Endothelial cell of umbilical vein (primary cell): ENCODE results near the gene MED12L. TPM values are rescaled to one million over a fixed set of nuclear protein-coding genes. Genes with fewer than 3 reads are reported as not detected.
"Not testable (repeated sequence)": the region's sequence is repeated elsewhere in the genome, so short reads cannot be mapped to it uniquely, and the experiment has no call there.

Experiments
- BruUV-seq: library from RNA; stranded (reverse); fragments of 400-500 nt; replicated peaks from 2 replicates; lab custom pipeline; 2021; lab: Mats Ljungman, UMichigan
- CTCF ChIA-PET: fragments of 300-600, 350-600 bp; sonication (Branson Sonifier 250); formaldehyde crosslinking; loops from one replicate; lab custom pipeline; 2021; ENCODE audit warnings: antibody characterized with exemption, inconsistent platforms; lab: Charles Lee
- POLR2A ChIA-PET: fragments of 300-600, 350-600 bp; sonication (Branson Sonifier 250); formaldehyde crosslinking; loops from one replicate; lab custom pipeline; 2021; ENCODE audit warnings: antibody characterized with exemption, inconsistent platforms; lab: Charles Lee
- DNase-seq: peaks from one replicate; pipeline ENCODE4 v3.0.0-alpha.2; 2011; ENCODE audit warnings: low read depth, low spot score
- FAIRE-seq: peaks from 2 replicates; lab custom pipeline; 2011; peaks lifted over from hg19 to GRCh38; lab: Jason Lieb, UNC
- H2AFZ ChIP-seq: 2 replicates; pipeline ENCODE4 v1.6.0; 2012; ENCODE audit warnings: low read depth, low read length, control low read depth, inconsistent platforms
- H3K27ac ChIP-seq: 2 replicates; pipeline ENCODE4 v1.5.1; 2011; ENCODE audit warnings: low read depth, mild to moderate bottlenecking, control low read depth, low read length, moderate library complexity; ENCODE audit not compliant: insufficient read depth
- H3K27me3 ChIP-seq, 2 experiments: 2 replicates each; pipeline versions ENCODE4 v1.6.0 to v1.6.1; 2011; ENCODE audit warnings: low read length in 2 of 2, mixed read lengths in 1 of 2; ENCODE audit not compliant: control insufficient read depth in 2 of 2, insufficient read depth in 2 of 2
- H3K36me3 ChIP-seq, 2 experiments: 2 replicates in 1 of 2; 3 replicates in 1 of 2; pipeline ENCODE4 v1.5.1; 2011; ENCODE audit warnings: low read length in 2 of 2, mild to moderate bottlenecking in 1 of 2, moderate library complexity in 1 of 2; ENCODE audit not compliant: control insufficient read depth in 2 of 2, insufficient read depth in 2 of 2; ENCODE audit errors: extremely low read depth in 1 of 2
- H3K4me1 ChIP-seq: 3 replicates; pipeline ENCODE4 v1.5.1; 2011; ENCODE audit warnings: mild to moderate bottlenecking, low read length; ENCODE audit not compliant: control insufficient read depth, insufficient read depth; ENCODE audit errors: extremely low read depth
- H3K4me2 ChIP-seq: 2 replicates; pipeline ENCODE4 v1.6.1; 2011; ENCODE audit warnings: low read length, control low read depth, mixed read lengths; ENCODE audit not compliant: insufficient read depth
- H3K4me3 ChIP-seq, 3 experiments: fragments of 200-600 bp in 1 of 3; sonication (generic), shearing (Covaris generic) in 1 of 3; replicated peaks in 1 of 3; 2 replicates each; pipeline ENCODE4 v1.5.1; 2011 to 2016; ENCODE audit warnings: control low read depth in 3 of 3, low read length in 3 of 3, mild to moderate bottlenecking in 2 of 3, inconsistent platforms in 1 of 3, low read depth in 1 of 3, moderate library complexity in 1 of 3; ENCODE audit not compliant: insufficient read depth in 1 of 3
- H3K79me2 ChIP-seq: 2 replicates; pipeline ENCODE4 v1.6.0; 2012; ENCODE audit warnings: low read length, inconsistent platforms; ENCODE audit not compliant: control insufficient read depth, insufficient read depth
- H3K9ac ChIP-seq: replicated peaks from 2 replicates; pipeline ENCODE3; 2011; ENCODE audit warnings: low read length, control low read depth; ENCODE audit not compliant: insufficient read depth; ENCODE audit errors: extremely low read depth
- H3K9me1 ChIP-seq: replicated peaks from 3 replicates; pipeline ENCODE4 v1.6.0; 2011; ENCODE audit warnings: mild to moderate bottlenecking, low read length; ENCODE audit not compliant: control insufficient read depth, insufficient read depth; ENCODE audit errors: extremely low read depth
- H3K9me3 ChIP-seq: replicated peaks from 2 replicates; pipeline ENCODE4 v1.5.1; 2012; ENCODE audit warnings: low read length, inconsistent platforms; ENCODE audit not compliant: control insufficient read depth, insufficient read depth
- H4K20me1 ChIP-seq: replicated peaks from 2 replicates; pipeline ENCODE3; 2011; ENCODE audit warnings: mild to moderate bottlenecking, low read length; ENCODE audit not compliant: control insufficient read depth, insufficient read depth; ENCODE audit errors: extremely low read depth
- CTCF ChIP-seq, 2 donors: IDR thresholded peaks; 1 replicate in 1 of 2; 2 replicates in 1 of 2; pipeline ENCODE4 v1.5.1; 2011; ENCODE audit warnings: low read length in 2 of 2, mild to moderate bottlenecking in 2 of 2, moderate library complexity in 2 of 2, control low read depth in 1 of 2, inconsistent platforms in 1 of 2, low read depth in 1 of 2; ENCODE audit not compliant: insufficient read depth in 1 of 2; ENCODE audit errors: extremely low read depth in 1 of 2
- EZH2 ChIP-seq: IDR thresholded peaks from 2 replicates; pipeline ENCODE4 v1.6.1; 2012; ENCODE audit warnings: borderline replicate concordance, low read depth, mild to moderate bottlenecking, moderate library complexity, low read length, inconsistent platforms; ENCODE audit not compliant: severe bottlenecking
- FOS ChIP-seq: IDR thresholded peaks from 2 replicates; pipeline ENCODE4 v1.6.1; 2011; ENCODE audit warnings: mild to moderate bottlenecking, low read length, moderate library complexity, borderline replicate concordance; ENCODE audit not compliant: insufficient read depth
- GATA2 ChIP-seq: IDR thresholded peaks from 2 replicates; pipeline ENCODE4 v1.7.0; 2011; ENCODE audit warnings: low read depth, mild to moderate bottlenecking, moderate library complexity, mixed read lengths, low read length; ENCODE audit not compliant: insufficient read length, insufficient read depth
- JUN ChIP-seq: IDR thresholded peaks from 2 replicates; pipeline ENCODE4 v1.6.1; 2011; ENCODE audit warnings: borderline replicate concordance, low read depth; ENCODE audit not compliant: insufficient read length, insufficient read depth
- MAX ChIP-seq: IDR thresholded peaks from 2 replicates; pipeline ENCODE4 v1.6.1; 2011; ENCODE audit not compliant: insufficient read depth, insufficient read length
- MYC ChIP-seq: IDR thresholded peaks from one replicate; pipeline ENCODE4 v1.6.1; 2011; ENCODE audit warnings: mild to moderate bottlenecking, low read depth, low read length
- POLR2A ChIP-seq: IDR thresholded peaks from 2 replicates; pipeline ENCODE4 v1.6.1; 2012; ENCODE audit warnings: low read depth, mild to moderate bottlenecking, control low read depth, low read length
- POLR2AphosphoS5 ChIP-seq: IDR thresholded peaks from 2 replicates; pipeline ENCODE4 v1.6.1; 2012; ENCODE audit warnings: low read depth, mild to moderate bottlenecking, control low read depth, low read length, moderate library complexity; ENCODE audit not compliant: insufficient read depth
- dilution Hi-C: fragments of 300-500 bp; cut with MboI; formaldehyde crosslinking; loops from one replicate; pipeline ENCODE4 v1.15.0; 2019; ENCODE audit warnings: low sequenced_read_pairs; ENCODE audit not compliant: extremely low pct_ligation_motif_present
- intact Hi-C: fragments of 100-400 bp; cut with micrococcal nuclease; formaldehyde crosslinking; loops from one replicate; pipeline ENCODE4 v1.10.0; 2022
- polyA plus RNA-seq, 4 experiments: library from polyadenylated mRNA; depleted of rRNA in 3 of 4; stranded (reverse) in 3 of 4; unstranded in 1 of 4; fragments of >200 nt; gene quantifications; 2 replicates each; pipeline versions ENCODE4 v1.2.1 to v1.2.3, GENCODE V29; 2011 to 2012; ENCODE audit warnings: missing spikeins in 1 of 4
- total RNA-seq: library from RNA; stranded (reverse); gene quantifications from 2 replicates; pipeline ENCODE4 v1.2.3, GENCODE V29; 2021

Gene MED12L
- total and polyA plus RNA-seq, 2 donors (not counting 3 experiments of a cell fraction or from before 2014, with no cell fraction given), result 0.03 to 0.27 TPM

GRCh38 chr3:151169262-151169947 is 83.9 kb downstream of the MED12L start:
- no peak overlapping the region for H3K27ac ChIP-seq
- H3K36me3 ChIP-seq, result no peaks in the 10 kb centered on the region
- ChIA-PET CTCF (interaction anchor here (0.7 to 3.6 kb wide), 13 partner anchors 10 to 448 kb away, joined by 3 to 98 read pairs (median 8); partner anchors contain the start of gene P2RY14), POLR2A (no interaction called here)
- H3K9ac ChIP-seq, result no peak overlapping the region
- no peaks in the 10 kb centered on the region for H3K27me3 ChIP-seq
- no peak overlapping the region for H3K4me3 ChIP-seq
- TF ChIP-seq POLR2AphosphoS5 (no peak), EZH2 (no peak), MYC (no peak), POLR2A (no peak), CTCF (IDR thresholded peaks at IDR 0.05; ENCODE audit: extremely low read depth in 1 of 2, insufficient read depth in 1 of 2, low read depth in 1 of 2, low read length in 2 of 2) (no peak), FOS (no peak), JUN (no peak), GATA2 (no peak), MAX (no peak)
- no peaks in the 10 kb centered on the region for H3K79me2 ChIP-seq
- FAIRE-seq (no peak), DNase-seq (no peak)
- no peak overlapping the region for H2AFZ ChIP-seq
- no peaks in the 10 kb centered on the region for H3K4me1 ChIP-seq
- dilution Hi-C loops, result no loop called here
- BruUV-seq, result no TSS peak
- H3K9me3 ChIP-seq, result no peaks in the 10 kb centered on the region
- H3K4me2 ChIP-seq, result no peak overlapping the region
- H3K9me1 ChIP-seq, result no peaks in the 10 kb centered on the region
- intact Hi-C loops, result loop anchor here (5.0 kb wide), 2 partner anchors 158 to 673 kb away; partner anchors contain the start of gene P2RY13
- no peaks in the 10 kb centered on the region for H4K20me1 ChIP-seq

GRCh38 chr3:151169948-151170679 is 84.7 kb downstream of the MED12L start:
- dilution Hi-C loops, result not testable (repeated sequence)
- CTCF ChIA-PET, result interaction anchor here (2.3 to 3.6 kb wide), 2 partner anchors 112 to 158 kb away, joined by 8 to 98 read pairs; partner anchors contain the start of gene P2RY14

More at GRCh38 chr3:151169948-151170679, 84.7 kb downstream of the MED12L start:
- FAIRE-seq, H3K4me3 ChIP-seq, H2AFZ ChIP-seq, H4K20me1 ChIP-seq, H3K27ac ChIP-seq, H3K4me2 ChIP-seq, POLR2A ChIA-PET, H3K36me3 ChIP-seq, BruUV-seq, H3K79me2 ChIP-seq, H3K27me3 ChIP-seq, DNase-seq, H3K9me1 ChIP-seq, H3K9me3 ChIP-seq, H3K4me1 ChIP-seq, H3K9ac ChIP-seq: not testable (repeated sequence)
- intact Hi-C loops, result loop anchor here (5.0 kb wide), 2 partner anchors 157 to 672 kb away; partner anchors contain the start of gene P2RY13
